ENCODE measurements around the gene SKIC8. TPM values are rescaled to one million over a fixed set of nuclear protein-coding genes. Genes with fewer than 3 reads are reported as not detected.
A peak's percentile ranks its signal among the peaks of the same experiment; 100 is the strongest.

Gene SKIC8
- total and polyA plus RNA-seq, 8 donors = 22.2 to 119 (median 53.9) TPM

GRCh38 chr15:78244893-78245292 is 54.5 kb downstream of the SKIC8 start:
- intact Hi-C loops (cut with DNase I; ENCODE audit: low total_unique reads) = loop anchor here (5.0 kb wide), 1 partner anchor 133 kb away; no protein-coding TSS in a partner anchor
- H3K4me1 ChIP-seq = peaks cover 0 to 20% (median 14%) of the 10 kb centered on the region in 4 donors
- TF ChIP-seq POLR2AphosphoS5 (IDR thresholded peaks at IDR 0.05) (no peak), CTCF (IDR thresholded peaks at IDR 0.05) (no peak), EP300 (IDR thresholded peaks at IDR 0.05) (no peak), POLR2A (IDR thresholded peaks at IDR 0.05) (no peak)
- no peak overlapping the region for H3K27ac ChIP-seq
- no peaks in the 10 kb centered on the region for H3K36me3 ChIP-seq
- H3K4me3 ChIP-seq = no peak overlapping the region
- no peak for DNase-seq
- H3K9me3 ChIP-seq = no peaks in the 10 kb centered on the region
- peaks cover 0 to 6% (median 0%) of the 10 kb centered on the region in 3 donors for H3K27me3 ChIP-seq
- WGBS, 5 donors = 66 to 87% (median 76%) methylated on average over 6 to 7 of the region's 7 CpGs

- H3K4me1 ChIP-seq = peaks cover 0 to 20% (median 14%) of the 10 kb centered on the region in 4 donors
- intact Hi-C loops (cut with DNase I; ENCODE audit: low total_unique reads) = loop anchor here (5.0 kb wide), 1 partner anchor 132 kb away; no protein-coding TSS in a partner anchor
- H3K4me3 ChIP-seq = no peak overlapping the region
- H3K36me3 ChIP-seq = no peaks in the 10 kb centered on the region
- no peak for TF ChIP-seq POLR2AphosphoS5 (IDR thresholded peaks at IDR 0.05)
- TF ChIP-seq EP300 (IDR thresholded peaks at IDR 0.05) = no peak
- no peak for TF ChIP-seq CTCF (IDR thresholded peaks at IDR 0.05)
- no peak for TF ChIP-seq POLR2A (IDR thresholded peaks at IDR 0.05)
- H3K27me3 ChIP-seq = peaks cover 0 to 6% (median 0%) of the 10 kb centered on the region in 3 donors
- WGBS, 5 donors = 48 to 76% (median 55%) methylated on average over 6 of the region's 6 CpGs
- no peak overlapping the region for H3K27ac ChIP-seq
- peak; percentile 32 to 63 for DNase-seq
- H3K9me3 ChIP-seq = no peaks in the 10 kb centered on the region
These were observed 55.3 kb downstream of the SKIC8 start for GRCh38 chr15:78244101-78244500.

- TF ChIP-seq POLR2A (IDR thresholded peaks at IDR 0.05) (no peak), EP300 (IDR thresholded peaks at IDR 0.05) (no peak), POLR2AphosphoS5 (IDR thresholded peaks at IDR 0.05) (no peak), CTCF (IDR thresholded peaks at IDR 0.05) (no peak)
- 21 to 51% (median 25%) methylated on average over 5 to 6 of the region's 6 CpGs for WGBS, 5 donors
- peak; percentile 62 to 73 for DNase-seq
- Histone ChIP-seq H3K4me1 (peaks cover 0 to 20% (median 14%) of the 10 kb centered on the region in 4 donors), H3K27me3 (peaks cover 0 to 6% (median 0%) of the 10 kb centered on the region in 3 donors), H3K36me3 (no peaks in the 10 kb centered on the region), H3K9me3 (no peaks in the 10 kb centered on the region), H3K4me3 (no peak overlapping the region), H3K27ac (no peak overlapping the region)
- intact Hi-C loops (cut with DNase I; ENCODE audit: low total_unique reads) = loop anchor here (5.0 kb wide), 1 partner anchor 131 kb away; no protein-coding TSS in a partner anchor
These were observed 55.9 kb downstream of the SKIC8 start for GRCh38 chr15:78243491-78243941.

- Histone ChIP-seq H3K4me3 (no peak overlapping the region), H3K36me3 (no peaks in the 10 kb centered on the region), H3K27ac (no peak overlapping the region), H3K9me3 (no peaks in the 10 kb centered on the region), H3K27me3 (peaks cover 0 to 6% (median 0%) of the 10 kb centered on the region in 3 donors), H3K4me1 (peaks cover 0 to 20% (median 14%) of the 10 kb centered on the region in 4 donors)
- WGBS, 5 donors = 64 to 87% (median 85%) methylated on average over 6 of the region's 6 CpGs
- TF ChIP-seq EP300 (IDR thresholded peaks at IDR 0.05) (no peak), CTCF (IDR thresholded peaks at IDR 0.05) (no peak), POLR2A (IDR thresholded peaks at IDR 0.05) (no peak), POLR2AphosphoS5 (IDR thresholded peaks at IDR 0.05) (no peak)
- no peak for DNase-seq
- intact Hi-C loops (cut with DNase I; ENCODE audit: low total_unique reads) = loop anchor here (5.0 kb wide), 1 partner anchor 131 kb away; no protein-coding TSS in a partner anchor
These were observed 56.4 kb downstream of the SKIC8 start for GRCh38 chr15:78243058-78243457.

All from stomach (tissue), 9 donors.